HepG2 (cell line): Measurements from ENCODE around the gene SP1. TPM values are rescaled to one million over a fixed set of nuclear protein-coding genes. Genes with fewer than 3 reads are reported as not detected.

Experiments used
- CCAR2 ChIP-seq: fragments of 200-400 bp; formaldehyde crosslinking; optimal IDR thresholded peaks from 2 replicates; pipeline ENCODE3; 2018; ENCODE audit warnings: low read depth, mild to moderate bottlenecking, low read length, moderate library complexity
- CENPT ChIP-seq: sonication (generic); formaldehyde crosslinking; IDR thresholded peaks from 2 replicates; pipeline ENCODE4 v1.8.0; 2022; ENCODE audit warnings: low read depth, mild to moderate bottlenecking, moderate library complexity, missing genetic modification reagents
- MYC ChIP-seq: sonication (generic); formaldehyde crosslinking; IDR thresholded peaks from 2 replicates; pipeline ENCODE4 v1.9.0; 2021; ENCODE audit warnings: missing genetic modification reagents, borderline replicate concordance
- NCOA2 ChIP-seq: sonication (generic); formaldehyde crosslinking; IDR thresholded peaks from 2 replicates; pipeline ENCODE4 v1.8.0; 2022; ENCODE audit warnings: inconsistent platforms
- NFKBIZ ChIP-seq: IDR thresholded peaks from 2 replicates; pipeline ENCODE4 v1.6.1; 2018; ENCODE audit warnings: missing genetic modification reagents, missing compliant biosample characterization
- NONO ChIP-seq, 2 experiments: fragments of 450-650 bp in 1 of 2; sonication (generic) in 1 of 2; formaldehyde crosslinking in 1 of 2; IDR thresholded peaks in 1 of 2; conservative IDR thresholded peaks in 1 of 2; 2 replicates each; pipeline versions ENCODE4 v1.6.1 to v1.8.0; 2017 to 2022; ENCODE audit warnings: mild to moderate bottlenecking in 1 of 2, missing genetic modification reagents in 1 of 2, moderate library complexity in 1 of 2
- RBFOX2 ChIP-seq: fragments of 200-400 bp; formaldehyde crosslinking; IDR thresholded peaks from 2 replicates; pipeline ENCODE4 v1.6.1; 2017; ENCODE audit warnings: low read depth, mild to moderate bottlenecking, low read length
- RCOR2 ChIP-seq: IDR thresholded peaks from 2 replicates; pipeline ENCODE4 v1.6.1; 2016; ENCODE audit warnings: missing biosample characterization, missing genetic modification reagents
- SAP130 ChIP-seq: IDR thresholded peaks from 2 replicates; pipeline ENCODE4 v1.6.1; 2016; ENCODE audit warnings: low read depth
- SCMH1 ChIP-seq: sonication (generic); formaldehyde crosslinking; IDR thresholded peaks from 2 replicates; pipeline ENCODE4 v1.9.0; 2021; ENCODE audit warnings: missing genetic modification reagents, mild to moderate bottlenecking, borderline replicate concordance
- WIZ ChIP-seq: sonication (generic); formaldehyde crosslinking; IDR thresholded peaks from 2 replicates; pipeline ENCODE4 v1.5.1; 2020; ENCODE audit warnings: mild to moderate bottlenecking, missing genetic modification reagents
- ZNF343 ChIP-seq: sonication (generic); formaldehyde crosslinking; IDR thresholded peaks from 2 replicates; pipeline ENCODE4 v1.4.0; 2020; ENCODE audit warnings: mild to moderate bottlenecking, missing genetic modification reagents
- ZNF605 ChIP-seq: sonication (generic); formaldehyde crosslinking; IDR thresholded peaks from 2 replicates; pipeline ENCODE4 v1.8.0; 2022; ENCODE audit warnings: mild to moderate bottlenecking, missing genetic modification reagents
- ZNF614 ChIP-seq: IDR thresholded peaks from 2 replicates; pipeline ENCODE4 v1.6.1; 2018; ENCODE audit warnings: missing biosample characterization, missing genetic modification reagents, inconsistent platforms, borderline replicate concordance
- polyA plus RNA-seq, 8 experiments: library from polyadenylated mRNA; depleted of rRNA in 3 of 8; stranded (reverse) in 7 of 8; unstranded in 1 of 8; fragments of >200 nt; fragmentation: Illumina TruSeq in 4 of 8; extraction: Trizol in 4 of 8; gene quantifications; 2 replicates each; pipeline versions ENCODE4 v1.2.1 to v1.2.3, GENCODE V29; 2011 to 2016; ENCODE audit warnings: low read depth in 4 of 8, missing spikeins in 1 of 8, mixed read lengths in 1 of 8; ENCODE audit not compliant: insufficient read depth in 1 of 8
- total RNA-seq, 5 experiments: library from RNA; depleted of rRNA; stranded (reverse); fragments of >200 nt; fragmentation: Illumina TruSeq; extraction: Trizol; gene quantifications; 2 replicates each; pipeline ENCODE4 v1.2.3, GENCODE V29; 2016; ENCODE audit warnings: low read depth in 1 of 5
- TF ChIP-seq, protein P1 (sequence below): sonication (generic); formaldehyde crosslinking; IDR thresholded peaks from 2 replicates; pipeline ENCODE4 v1.9.0; 2021; ENCODE audit warnings: missing genetic modification reagents, borderline replicate concordance
- TF ChIP-seq, protein P2 (sequence below): sonication (generic); formaldehyde crosslinking; IDR thresholded peaks from 2 replicates; pipeline ENCODE4 v1.5.0; 2020; ENCODE audit warnings: missing genetic modification reagents, mild to moderate bottlenecking, borderline replicate concordance
- TF ChIP-seq, protein P3 (sequence below): sonication (generic); formaldehyde crosslinking; IDR thresholded peaks from 2 replicates; pipeline ENCODE4 v1.5.0; 2020; ENCODE audit warnings: mild to moderate bottlenecking, missing genetic modification reagents, moderate library complexity
- TF ChIP-seq, protein P4 (sequence below): sonication (generic); formaldehyde crosslinking; IDR thresholded peaks from 2 replicates; pipeline ENCODE4 v1.4.0; 2020; ENCODE audit warnings: mild to moderate bottlenecking, missing genetic modification reagents, borderline replicate concordance
- TF ChIP-seq, protein P5 (sequence below): sonication (generic); formaldehyde crosslinking; IDR thresholded peaks from 2 replicates; pipeline ENCODE4 v1.4.0; 2020; ENCODE audit warnings: mild to moderate bottlenecking, missing genetic modification reagents

The SP1 gene
- total and polyA plus RNA-seq, 2 of the 13 experiments (the other 11 are each of a cell fraction or from before 2014, with no cell fraction given) = 26.5 to 27.5 TPM

DNA sequence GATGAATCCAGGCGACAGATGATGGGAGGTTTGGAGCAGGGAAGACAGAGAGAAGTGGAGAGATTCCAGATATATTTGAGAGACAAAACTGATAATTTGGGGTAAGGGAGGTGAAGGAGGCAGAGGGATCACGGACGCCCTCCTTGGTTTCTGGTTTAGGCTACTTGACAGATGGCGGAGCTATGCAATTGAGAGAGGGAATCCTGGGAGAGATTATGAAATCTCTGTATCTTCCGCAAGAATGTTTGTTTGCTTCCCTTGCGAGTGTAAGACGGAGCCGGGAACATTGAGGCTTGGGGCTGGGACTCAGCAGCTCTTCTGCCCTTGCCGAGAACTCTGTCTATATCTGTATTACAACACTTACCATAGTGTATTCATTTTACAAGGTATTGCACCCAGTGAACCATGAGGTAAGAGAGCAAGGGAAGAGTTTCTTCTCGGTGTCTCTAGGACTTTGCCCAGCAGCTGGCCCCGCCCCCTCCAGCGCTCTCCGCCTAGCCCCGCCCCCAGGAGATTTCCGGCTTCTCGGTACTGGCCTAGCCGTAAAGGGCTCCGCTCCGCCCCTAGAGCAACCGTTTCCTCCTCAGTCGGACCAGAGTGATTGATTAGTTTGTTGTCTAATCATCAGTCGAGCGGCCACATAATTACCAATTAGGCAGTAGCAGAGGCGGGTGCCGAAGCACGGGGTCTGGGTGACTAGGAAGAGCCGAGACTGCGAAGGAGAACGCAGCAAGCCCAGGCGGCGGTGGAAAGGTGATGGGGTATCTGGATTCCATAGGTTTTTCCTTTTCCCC, 61.3 kb downstream of the SP1 start, which contains the start of gene PRR13 (continued):
- no peak for TF ChIP-seq NONO (IDR thresholded peaks at IDR 0.05)
- no peak for TF ChIP-seq NONO (CRISPR knock-in tag; conservative IDR thresholded peaks at IDR 0.05)
- no peak for TF ChIP-seq ZNF343 (CRISPR knock-in tag)
- TF ChIP-seq RCOR2 = no peak
- TF ChIP-seq, protein P1, sequence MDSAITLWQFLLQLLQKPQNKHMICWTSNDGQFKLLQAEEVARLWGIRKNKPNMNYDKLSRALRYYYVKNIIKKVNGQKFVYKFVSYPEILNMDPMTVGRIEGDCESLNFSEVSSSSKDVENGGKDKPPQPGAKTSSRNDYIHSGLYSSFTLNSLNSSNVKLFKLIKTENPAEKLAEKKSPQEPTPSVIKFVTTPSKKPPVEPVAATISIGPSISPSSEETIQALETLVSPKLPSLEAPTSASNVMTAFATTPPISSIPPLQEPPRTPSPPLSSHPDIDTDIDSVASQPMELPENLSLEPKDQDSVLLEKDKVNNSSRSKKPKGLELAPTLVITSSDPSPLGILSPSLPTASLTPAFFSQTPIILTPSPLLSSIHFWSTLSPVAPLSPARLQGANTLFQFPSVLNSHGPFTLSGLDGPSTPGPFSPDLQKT (CRISPR knock-in tag) = no peak
- no peak for TF ChIP-seq SCMH1 (CRISPR knock-in tag)
- TF ChIP-seq CCAR2 = no peak
- TF ChIP-seq MYC (CRISPR knock-in tag) = peak; percentile 29; the same call in 1 of the 2 replicates
- TF ChIP-seq NFKBIZ (CRISPR knock-in tag) = no peak
- TF ChIP-seq CENPT (CRISPR knock-in tag) = no peak
- TF ChIP-seq, protein P2, sequence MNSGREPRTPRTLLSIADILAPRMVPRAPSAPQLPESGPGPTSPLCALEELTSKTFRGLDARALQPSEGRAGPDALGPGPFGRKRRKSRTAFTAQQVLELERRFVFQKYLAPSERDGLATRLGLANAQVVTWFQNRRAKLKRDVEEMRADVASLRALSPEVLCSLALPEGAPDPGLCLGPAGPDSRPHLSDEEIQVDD (CRISPR knock-in tag) = no peak
- TF ChIP-seq ZNF605 (CRISPR knock-in tag) = no peak
- TF ChIP-seq, protein P3, sequence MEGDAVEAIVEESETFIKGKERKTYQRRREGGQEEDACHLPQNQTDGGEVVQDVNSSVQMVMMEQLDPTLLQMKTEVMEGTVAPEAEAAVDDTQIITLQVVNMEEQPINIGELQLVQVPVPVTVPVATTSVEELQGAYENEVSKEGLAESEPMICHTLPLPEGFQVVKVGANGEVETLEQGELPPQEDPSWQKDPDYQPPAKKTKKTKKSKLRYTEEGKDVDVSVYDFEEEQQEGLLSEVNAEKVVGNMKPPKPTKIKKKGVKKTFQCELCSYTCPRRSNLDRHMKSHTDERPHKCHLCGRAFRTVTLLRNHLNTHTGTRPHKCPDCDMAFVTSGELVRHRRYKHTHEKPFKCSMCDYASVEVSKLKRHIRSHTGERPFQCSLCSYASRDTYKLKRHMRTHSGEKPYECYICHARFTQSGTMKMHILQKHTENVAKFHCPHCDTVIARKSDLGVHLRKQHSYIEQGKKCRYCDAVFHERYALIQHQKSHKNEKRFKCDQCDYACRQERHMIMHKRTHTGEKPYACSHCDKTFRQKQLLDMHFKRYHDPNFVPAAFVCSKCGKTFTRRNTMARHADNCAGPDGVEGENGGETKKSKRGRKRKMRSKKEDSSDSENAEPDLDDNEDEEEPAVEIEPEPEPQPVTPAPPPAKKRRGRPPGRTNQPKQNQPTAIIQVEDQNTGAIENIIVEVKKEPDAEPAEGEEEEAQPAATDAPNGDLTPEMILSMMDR (CRISPR knock-in tag) = no peak
- TF ChIP-seq NCOA2 = 0 out of 2 replicates have a peak, but pooled peaks have one; percentile 15
- TF ChIP-seq WIZ (CRISPR knock-in tag) = no peak
- TF ChIP-seq, protein P4, sequence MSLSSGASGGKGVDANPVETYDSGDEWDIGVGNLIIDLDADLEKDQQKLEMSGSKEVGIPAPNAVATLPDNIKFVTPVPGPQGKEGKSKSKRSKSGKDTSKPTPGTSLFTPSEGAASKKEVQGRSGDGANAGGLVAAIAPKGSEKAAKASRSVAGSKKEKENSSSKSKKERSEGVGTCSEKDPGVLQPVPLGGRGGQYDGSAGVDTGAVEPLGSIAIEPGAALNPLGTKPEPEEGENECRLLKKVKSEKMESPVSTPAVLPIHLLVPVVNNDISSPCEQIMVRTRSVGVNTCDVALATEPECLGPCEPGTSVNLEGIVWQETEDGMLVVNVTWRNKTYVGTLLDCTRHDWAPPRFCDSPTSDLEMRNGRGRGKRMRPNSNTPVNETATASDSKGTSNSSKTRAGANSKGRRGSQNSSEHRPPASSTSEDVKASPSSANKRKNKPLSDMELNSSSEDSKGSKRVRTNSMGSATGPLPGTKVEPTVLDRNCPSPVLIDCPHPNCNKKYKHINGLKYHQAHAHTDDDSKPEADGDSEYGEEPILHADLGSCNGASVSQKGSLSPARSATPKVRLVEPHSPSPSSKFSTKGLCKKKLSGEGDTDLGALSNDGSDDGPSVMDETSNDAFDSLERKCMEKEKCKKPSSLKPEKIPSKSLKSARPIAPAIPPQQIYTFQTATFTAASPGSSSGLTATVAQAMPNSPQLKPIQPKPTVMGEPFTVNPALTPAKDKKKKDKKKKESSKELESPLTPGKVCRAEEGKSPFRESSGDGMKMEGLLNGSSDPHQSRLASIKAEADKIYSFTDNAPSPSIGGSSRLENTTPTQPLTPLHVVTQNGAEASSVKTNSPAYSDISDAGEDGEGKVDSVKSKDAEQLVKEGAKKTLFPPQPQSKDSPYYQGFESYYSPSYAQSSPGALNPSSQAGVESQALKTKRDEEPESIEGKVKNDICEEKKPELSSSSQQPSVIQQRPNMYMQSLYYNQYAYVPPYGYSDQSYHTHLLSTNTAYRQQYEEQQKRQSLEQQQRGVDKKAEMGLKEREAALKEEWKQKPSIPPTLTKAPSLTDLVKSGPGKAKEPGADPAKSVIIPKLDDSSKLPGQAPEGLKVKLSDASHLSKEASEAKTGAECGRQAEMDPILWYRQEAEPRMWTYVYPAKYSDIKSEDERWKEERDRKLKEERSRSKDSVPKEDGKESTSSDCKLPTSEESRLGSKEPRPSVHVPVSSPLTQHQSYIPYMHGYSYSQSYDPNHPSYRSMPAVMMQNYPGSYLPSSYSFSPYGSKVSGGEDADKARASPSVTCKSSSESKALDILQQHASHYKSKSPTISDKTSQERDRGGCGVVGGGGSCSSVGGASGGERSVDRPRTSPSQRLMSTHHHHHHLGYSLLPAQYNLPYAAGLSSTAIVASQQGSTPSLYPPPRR = no peak
- peak; percentile 67 for TF ChIP-seq RBFOX2
- TF ChIP-seq, protein P5, sequence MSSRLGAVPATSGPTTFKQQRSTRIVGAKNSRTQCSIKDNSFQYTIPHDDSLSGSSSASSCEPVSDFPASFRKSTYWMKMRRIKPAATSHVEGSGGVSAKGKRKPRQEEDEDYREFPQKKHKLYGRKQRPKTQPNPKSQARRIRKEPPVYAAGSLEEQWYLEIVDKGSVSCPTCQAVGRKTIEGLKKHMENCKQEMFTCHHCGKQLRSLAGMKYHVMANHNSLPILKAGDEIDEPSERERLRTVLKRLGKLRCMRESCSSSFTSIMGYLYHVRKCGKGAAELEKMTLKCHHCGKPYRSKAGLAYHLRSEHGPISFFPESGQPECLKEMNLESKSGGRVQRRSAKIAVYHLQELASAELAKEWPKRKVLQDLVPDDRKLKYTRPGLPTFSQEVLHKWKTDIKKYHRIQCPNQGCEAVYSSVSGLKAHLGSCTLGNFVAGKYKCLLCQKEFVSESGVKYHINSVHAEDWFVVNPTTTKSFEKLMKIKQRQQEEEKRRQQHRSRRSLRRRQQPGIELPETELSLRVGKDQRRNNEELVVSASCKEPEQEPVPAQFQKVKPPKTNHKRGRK (CRISPR knock-in tag) = no peak
- TF ChIP-seq SAP130 = peak; percentile 90
- peak; percentile 16; the same call in 1 of the 2 replicates for TF ChIP-seq ZNF614 (CRISPR knock-in tag)
